HG02884 (cell line): Measurements from ENCODE around the gene IDH3B.

Experiments
- ATAC-seq: cut with Tn5 transposase; IDR thresholded peaks from one replicate; pipeline ENCODE4 v1.9.1; 2021; ENCODE audit warnings: mild to moderate bottlenecking, moderate library complexity; ENCODE audit not compliant: unreplicated experiment

Gene IDH3B

DNA sequence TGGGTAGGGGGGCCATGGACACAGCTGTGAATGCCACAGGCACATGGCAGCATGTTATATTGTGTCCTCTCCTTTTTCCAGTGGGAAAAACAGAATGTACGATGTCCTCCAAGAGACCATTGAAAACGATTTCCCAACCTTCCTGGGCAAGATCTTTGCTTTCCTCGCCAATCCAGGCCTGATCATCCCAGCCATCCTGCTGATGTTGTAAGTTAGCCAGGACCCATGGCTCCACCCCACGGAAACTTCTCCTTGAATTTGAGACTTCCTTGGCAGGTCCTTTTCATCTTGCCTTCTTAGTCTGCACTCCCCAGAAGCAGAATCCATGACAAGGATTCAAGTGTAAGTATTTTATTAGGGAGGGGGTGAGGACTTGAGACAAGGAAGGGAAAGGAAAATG is 39.8 kb downstream of the IDH3B start:
- no peak for ATAC-seq

- no peak for ATAC-seq
Measured at GRCh38 chr20:2619961-2620595, 43.9 kb downstream of the IDH3B start.

GRCh38 chr20:2619337-2619736 is 44.7 kb downstream of the IDH3B start:
- no peak for ATAC-seq

GRCh38 chr20:2618815-2619214 is 45.2 kb downstream of the IDH3B start:
- ATAC-seq = no peak

- ATAC-seq = no peak
Measured at GRCh38 chr20:2617099-2617714, 46.8 kb downstream of the IDH3B start.

DNA sequence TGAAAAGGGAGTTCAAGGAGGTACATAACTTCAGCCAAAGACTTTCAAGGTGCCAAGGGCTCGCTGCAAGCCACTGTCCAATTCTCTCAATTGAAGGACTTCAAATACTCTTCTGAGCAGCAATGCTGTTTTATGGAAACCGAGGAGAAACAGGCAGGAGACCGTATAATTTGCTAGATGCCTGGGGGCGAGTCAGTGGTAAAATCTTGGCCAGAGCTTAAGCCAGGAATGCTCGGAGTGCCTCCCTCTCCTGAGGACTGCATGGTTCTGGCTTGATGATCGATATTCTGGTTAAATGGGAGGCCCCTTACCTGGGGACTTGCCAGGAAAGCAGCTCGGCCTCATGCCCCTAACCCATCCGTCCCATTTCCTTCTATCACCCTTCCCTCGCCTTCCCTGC is 47.4 kb downstream of the IDH3B start:
- ATAC-seq = no peak

DNA sequence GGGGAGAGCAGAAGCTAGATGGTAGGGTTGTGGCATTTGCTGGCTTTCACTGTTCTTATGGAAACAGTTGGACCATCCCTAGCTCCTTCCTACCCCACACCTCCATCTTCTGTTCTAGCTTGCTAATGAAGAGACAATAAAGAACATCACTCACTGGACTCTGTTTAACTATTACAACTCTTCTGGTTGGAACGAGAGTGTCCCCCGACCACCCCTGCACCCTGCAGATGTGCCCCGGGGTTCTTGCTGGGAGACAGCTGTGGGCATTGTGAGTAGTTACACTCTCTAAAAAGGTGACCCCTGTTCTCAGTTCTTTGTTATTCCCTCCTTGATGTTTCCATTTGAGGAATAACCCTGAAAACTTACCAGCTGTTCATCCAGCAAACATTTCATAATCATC is 51.9 kb downstream of the IDH3B start:
- ATAC-seq = no peak

GRCh38 chr20:2610941-2611720 is 52.9 kb downstream of the IDH3B start:
- ATAC-seq = no peak

DNA sequence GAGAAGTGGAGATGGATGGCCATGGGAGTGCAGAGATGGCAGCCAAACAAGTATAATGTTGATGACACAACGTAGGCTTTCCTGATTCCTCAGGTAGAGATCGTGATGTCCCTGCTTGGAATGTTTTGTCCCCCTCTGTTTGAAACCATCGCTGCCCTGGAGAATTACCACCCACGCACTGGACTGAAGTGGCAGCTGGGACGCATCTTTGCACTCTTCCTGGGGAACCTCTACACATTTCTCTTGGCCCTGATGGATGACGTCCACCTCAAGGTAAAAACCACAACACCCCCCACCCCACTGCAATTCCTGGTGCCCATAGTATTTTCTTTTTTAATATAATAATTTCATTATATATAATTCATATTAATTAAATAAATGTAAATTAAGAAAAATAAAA is 53.7 kb downstream of the IDH3B start:
- no peak for ATAC-seq
